ENCODE measurements around the gene CAMK2N1.

The CAMK2N1 gene

DNA sequence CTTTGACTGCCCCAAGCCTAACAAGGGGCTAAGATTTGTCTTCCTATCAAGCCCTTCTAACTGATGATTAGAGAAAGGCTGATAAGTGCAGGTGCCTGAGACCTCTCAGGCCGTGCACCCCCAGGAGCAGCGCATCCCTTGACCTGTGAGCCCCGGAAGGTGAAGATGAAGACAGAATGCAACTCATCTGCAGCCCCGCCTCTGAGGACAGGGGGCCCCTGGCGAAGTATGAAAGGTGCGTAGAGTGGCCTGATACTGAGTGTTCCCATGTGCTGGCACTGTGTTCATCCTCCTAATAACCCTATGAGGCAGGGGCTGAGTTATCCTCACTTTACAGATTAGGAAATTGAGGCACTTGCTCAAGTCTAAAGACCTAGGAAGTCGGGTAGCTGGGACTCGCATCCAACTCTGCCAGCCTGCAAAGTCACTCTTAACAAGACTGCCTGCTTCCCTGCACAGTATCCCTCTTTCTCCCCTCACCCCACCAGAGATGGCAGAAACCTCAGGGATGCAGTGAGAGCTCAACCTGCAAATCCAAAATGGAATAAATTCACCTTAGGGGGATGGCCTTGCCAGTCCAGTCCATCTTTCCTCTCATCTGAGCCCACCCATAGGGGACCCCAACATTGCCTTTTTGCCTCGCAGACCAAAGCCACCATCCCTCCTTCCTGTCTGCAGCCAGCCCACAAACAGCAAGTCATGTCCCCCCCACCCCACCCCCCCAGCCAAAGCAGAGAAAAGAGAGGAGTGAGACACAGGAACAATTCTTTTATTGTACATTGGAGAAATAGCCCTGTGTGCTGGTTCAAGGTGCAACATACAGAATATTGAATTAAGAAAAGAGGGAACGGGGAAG, 4.1 kb downstream of the CAMK2N1 start:
- H3K9ac ChIP-seq (ENCODE audit: low read length), result no peak overlapping the region
- H2AFZ ChIP-seq (ENCODE audit: low read depth, low read length), result no peak overlapping the region
- no peaks in the 10 kb centered on the region for H3K79me2 ChIP-seq (ENCODE audit: low read length)
- no peak for TF ChIP-seq EZH2phosphoT487 (IDR thresholded peaks at IDR 0.05; ENCODE audit: low read depth)
- TF ChIP-seq, protein P1, sequence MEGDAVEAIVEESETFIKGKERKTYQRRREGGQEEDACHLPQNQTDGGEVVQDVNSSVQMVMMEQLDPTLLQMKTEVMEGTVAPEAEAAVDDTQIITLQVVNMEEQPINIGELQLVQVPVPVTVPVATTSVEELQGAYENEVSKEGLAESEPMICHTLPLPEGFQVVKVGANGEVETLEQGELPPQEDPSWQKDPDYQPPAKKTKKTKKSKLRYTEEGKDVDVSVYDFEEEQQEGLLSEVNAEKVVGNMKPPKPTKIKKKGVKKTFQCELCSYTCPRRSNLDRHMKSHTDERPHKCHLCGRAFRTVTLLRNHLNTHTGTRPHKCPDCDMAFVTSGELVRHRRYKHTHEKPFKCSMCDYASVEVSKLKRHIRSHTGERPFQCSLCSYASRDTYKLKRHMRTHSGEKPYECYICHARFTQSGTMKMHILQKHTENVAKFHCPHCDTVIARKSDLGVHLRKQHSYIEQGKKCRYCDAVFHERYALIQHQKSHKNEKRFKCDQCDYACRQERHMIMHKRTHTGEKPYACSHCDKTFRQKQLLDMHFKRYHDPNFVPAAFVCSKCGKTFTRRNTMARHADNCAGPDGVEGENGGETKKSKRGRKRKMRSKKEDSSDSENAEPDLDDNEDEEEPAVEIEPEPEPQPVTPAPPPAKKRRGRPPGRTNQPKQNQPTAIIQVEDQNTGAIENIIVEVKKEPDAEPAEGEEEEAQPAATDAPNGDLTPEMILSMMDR (IDR thresholded peaks at IDR 0.05; ENCODE audit: low read depth, low read length), result no peak
- no peaks in the 10 kb centered on the region for H4K20me1 ChIP-seq (ENCODE audit: insufficient read depth, low read length)
- H3K9me3 ChIP-seq (ENCODE audit: insufficient read depth, low read length), result no peaks in the 10 kb centered on the region
- H3K27ac ChIP-seq (ENCODE audit: low read length), result no peak overlapping the region
- H3K4me1 ChIP-seq (ENCODE audit: low read length), result peaks cover 3% of the 10 kb centered on the region; the same call in 1 of the 2 replicates
- no peak overlapping the region for H3K4me3 ChIP-seq (ENCODE audit: low read length)
- peaks cover 4% of the 10 kb centered on the region for H3K27me3 ChIP-seq (ENCODE audit: low read depth, low read length)
- H3K36me3 ChIP-seq (replicated peaks; ENCODE audit: low read depth, low read length), result no peaks in the 10 kb centered on the region
- H3K4me2 ChIP-seq (ENCODE audit: low read length), result no peak overlapping the region

DNA sequence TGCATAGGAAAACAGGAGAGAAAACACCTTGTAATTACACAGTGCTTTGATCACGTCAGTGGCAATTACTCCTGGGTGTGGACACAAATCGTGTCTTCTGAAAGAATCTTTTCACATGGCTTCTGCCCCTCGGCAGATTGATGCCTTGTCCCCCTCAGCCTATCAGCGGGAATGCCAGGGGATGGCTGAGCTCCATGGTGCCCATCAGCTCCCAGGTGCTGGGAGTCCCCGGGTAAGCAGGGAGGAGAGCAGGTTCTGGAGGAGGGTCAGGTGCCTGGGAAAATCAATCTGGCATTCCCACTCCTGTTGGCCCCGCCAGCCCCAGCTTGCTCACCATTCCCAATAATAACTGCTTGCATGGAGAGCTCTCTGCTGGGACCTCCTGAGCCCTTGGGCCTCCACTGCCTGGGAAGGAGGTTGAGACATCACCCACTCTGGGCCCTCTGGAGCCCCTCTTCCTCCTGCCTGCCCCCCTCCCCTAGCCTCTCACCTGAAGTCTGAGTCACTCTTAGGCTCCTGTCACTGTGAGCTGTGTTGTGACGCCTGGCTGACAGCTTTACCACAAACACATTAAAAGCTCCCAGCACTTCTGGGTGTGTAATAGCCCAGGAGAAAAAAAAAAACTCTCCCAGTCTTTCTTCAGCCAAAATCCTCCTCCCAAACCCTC, 4.9 kb downstream of the CAMK2N1 start:
- H4K20me1 ChIP-seq (ENCODE audit: insufficient read depth, low read length), result no peaks in the 10 kb centered on the region
- no peaks in the 10 kb centered on the region for H3K79me2 ChIP-seq (ENCODE audit: low read length)
- H3K36me3 ChIP-seq (replicated peaks; ENCODE audit: low read depth, low read length), result no peaks in the 10 kb centered on the region
- no peaks in the 10 kb centered on the region for H3K9me3 ChIP-seq (ENCODE audit: insufficient read depth, low read length)
- H3K4me1 ChIP-seq (ENCODE audit: low read length), result no peaks in the 10 kb centered on the region
- H3K27me3 ChIP-seq (ENCODE audit: low read depth, low read length), result no peaks in the 10 kb centered on the region
- no peak overlapping the region for H3K4me3 ChIP-seq (ENCODE audit: low read length)
- H3K4me2 ChIP-seq (ENCODE audit: low read length), result no peak overlapping the region
- H3K27ac ChIP-seq (ENCODE audit: low read length), result no peak overlapping the region
- no peak for TF ChIP-seq EZH2phosphoT487 (IDR thresholded peaks at IDR 0.05; ENCODE audit: low read depth)
- TF ChIP-seq, protein P1 (IDR thresholded peaks at IDR 0.05; ENCODE audit: low read depth, low read length), result no peak
- H3K9ac ChIP-seq (ENCODE audit: low read length), result no peak overlapping the region
- no peak overlapping the region for H2AFZ ChIP-seq (ENCODE audit: low read depth, low read length)

DNA sequence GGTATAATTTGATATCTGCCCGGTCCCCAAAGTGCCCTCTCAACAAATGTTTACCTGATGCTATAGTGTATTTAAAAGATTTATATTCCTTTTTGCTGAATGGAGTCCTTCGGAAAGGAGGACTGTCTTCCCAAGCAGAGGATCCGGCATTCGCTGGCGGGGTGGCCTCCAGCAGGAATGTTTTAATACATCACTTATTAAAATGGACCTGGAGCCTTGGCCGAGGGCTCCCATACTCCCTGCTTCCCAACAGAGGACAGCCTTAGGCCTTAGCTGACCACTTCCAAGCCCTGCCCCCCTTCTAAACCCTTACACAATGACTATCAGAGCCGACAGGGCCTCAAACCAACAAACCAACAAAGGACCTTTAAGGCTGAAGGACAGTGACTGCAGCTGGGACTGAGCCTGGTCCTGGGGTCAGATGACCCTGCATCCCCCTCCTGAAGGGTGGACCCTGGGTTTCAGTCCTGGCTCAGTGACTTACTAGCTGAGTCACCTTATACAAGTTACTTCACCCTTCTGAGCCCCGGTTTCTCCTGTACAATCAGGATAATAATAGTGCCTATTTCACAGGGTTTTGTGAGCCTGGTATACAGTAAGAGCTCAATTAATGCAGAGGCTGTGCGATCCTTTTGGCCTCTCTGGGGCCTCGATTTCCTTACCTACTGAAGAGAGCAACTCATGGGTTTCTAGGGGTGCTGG, 5.6 kb downstream of the CAMK2N1 start:
- Histone ChIP-seq H3K4me1 (ENCODE audit: low read length) (no peaks in the 10 kb centered on the region), H3K27ac (ENCODE audit: low read length) (no peak overlapping the region)

More for the DNA sequence above, 5.6 kb downstream of the CAMK2N1 start:
- Histone ChIP-seq H3K9ac (ENCODE audit: low read length) (no peak overlapping the region), H3K4me2 (ENCODE audit: low read length) (no peak overlapping the region), H3K27me3 (ENCODE audit: low read depth, low read length) (no peaks in the 10 kb centered on the region), H3K36me3 (replicated peaks; ENCODE audit: low read depth, low read length) (no peaks in the 10 kb centered on the region), H3K9me3 (ENCODE audit: insufficient read depth, low read length) (no peaks in the 10 kb centered on the region), H3K79me2 (ENCODE audit: low read length) (no peaks in the 10 kb centered on the region), H4K20me1 (ENCODE audit: insufficient read depth, low read length) (no peaks in the 10 kb centered on the region), H3K4me3 (ENCODE audit: low read length) (no peak overlapping the region), H2AFZ (ENCODE audit: low read depth, low read length) (no peak overlapping the region)
- TF ChIP-seq EZH2phosphoT487 (IDR thresholded peaks at IDR 0.05; ENCODE audit: low read depth), result no peak
- TF ChIP-seq, protein P1 (IDR thresholded peaks at IDR 0.05; ENCODE audit: low read depth, low read length), result no peak

Data from OCI-LY3 (cell line).